ENCODE data around the gene CCDC127.
A peak's percentile ranks its signal among the peaks of the same experiment; 100 is the strongest.

Gene CCDC127

DNA sequence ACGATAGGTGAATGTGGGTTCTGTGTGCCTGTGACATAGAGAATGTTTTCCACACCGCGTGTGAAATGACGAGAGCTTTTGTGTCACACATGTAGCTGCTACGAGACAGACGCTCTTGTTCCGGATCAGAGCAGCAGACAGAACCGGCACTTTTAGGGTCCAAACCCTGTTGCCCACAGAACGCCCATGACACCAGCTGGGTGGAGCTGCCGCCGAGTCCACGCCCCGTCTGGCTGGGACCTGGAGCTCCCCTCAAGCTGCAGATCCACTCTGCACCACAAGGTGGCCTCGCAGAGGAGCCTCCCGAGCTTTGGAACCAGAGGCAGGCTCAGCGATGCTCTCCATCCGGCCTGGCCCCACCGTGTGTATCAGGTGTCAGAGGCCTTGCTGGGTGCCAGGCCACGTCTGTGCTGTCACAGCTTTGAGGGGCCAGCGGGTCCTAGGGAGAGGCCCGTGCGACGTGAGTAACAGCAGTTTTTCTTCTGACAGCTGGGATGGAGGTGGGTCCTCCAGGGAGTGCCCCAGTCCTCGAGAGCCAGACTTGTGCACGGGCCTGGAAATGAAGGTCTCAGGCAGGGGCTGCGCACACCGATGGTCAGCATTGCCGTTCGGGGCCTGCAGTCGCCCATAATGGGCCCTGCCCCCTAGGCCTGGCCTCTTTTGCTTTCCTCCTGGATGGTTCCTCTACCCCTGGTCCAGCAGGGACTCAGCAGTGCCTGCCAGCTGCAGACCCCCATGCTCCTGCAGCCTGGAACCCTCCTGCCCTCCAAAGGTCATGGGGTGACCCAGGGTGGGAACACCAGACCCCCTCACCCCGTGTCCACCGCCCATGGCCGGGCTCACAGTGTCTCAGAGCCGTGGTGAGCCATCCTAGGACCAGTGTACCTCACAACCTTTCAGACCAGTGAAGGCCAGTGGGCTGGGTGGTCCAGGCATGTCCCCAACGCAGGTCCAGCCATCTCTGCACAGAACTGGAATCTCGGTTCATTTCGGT is 29.2 kb downstream of the CCDC127 start:
- peak; percentile 89 for DNase-seq

DNA sequence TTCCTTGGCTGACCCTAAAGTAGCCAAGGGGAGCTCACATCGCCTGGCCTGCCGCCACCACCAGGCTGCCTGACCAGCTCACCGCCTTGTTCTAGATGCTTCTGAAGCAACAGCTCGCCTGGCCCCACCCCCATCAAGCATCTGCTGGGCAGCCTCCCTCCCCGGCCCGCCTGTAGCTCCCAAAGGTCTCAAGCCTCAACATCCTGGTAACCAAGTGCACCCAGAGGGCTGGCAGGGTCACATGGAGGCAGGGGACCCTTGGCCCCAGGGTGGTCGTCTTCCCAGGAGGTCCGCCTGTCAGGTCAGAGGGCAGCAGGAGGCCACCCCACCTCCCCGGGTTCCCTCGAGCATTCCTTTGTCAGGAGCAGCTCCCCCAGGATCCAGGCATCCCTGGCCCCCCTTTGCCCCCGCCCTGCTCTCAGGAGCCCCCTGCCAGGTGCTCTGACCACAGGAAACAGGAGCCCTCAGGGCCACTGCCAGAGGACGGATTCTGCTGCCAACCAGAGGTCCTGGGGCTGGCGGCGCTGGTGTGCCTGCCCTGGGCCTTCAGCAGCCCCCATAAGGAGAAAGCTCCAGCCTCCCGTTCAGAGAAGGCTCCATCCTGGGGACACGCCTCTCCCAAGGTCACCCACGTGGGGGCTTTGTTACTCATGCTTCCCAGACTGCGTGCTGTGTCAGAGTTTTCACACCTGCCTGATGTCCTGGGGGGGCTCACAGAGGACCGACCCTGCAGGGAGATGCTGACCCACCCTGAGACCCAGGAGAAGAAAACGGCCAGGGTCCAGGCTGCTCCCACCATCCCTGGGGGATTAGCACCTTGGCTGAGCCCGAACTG is 30.1 kb downstream of the CCDC127 start:
- DNase-seq, result no peak

GRCh38 chr5:187042-187431 is 30.9 kb downstream of the CCDC127 start:
- no peak for DNase-seq

DNA sequence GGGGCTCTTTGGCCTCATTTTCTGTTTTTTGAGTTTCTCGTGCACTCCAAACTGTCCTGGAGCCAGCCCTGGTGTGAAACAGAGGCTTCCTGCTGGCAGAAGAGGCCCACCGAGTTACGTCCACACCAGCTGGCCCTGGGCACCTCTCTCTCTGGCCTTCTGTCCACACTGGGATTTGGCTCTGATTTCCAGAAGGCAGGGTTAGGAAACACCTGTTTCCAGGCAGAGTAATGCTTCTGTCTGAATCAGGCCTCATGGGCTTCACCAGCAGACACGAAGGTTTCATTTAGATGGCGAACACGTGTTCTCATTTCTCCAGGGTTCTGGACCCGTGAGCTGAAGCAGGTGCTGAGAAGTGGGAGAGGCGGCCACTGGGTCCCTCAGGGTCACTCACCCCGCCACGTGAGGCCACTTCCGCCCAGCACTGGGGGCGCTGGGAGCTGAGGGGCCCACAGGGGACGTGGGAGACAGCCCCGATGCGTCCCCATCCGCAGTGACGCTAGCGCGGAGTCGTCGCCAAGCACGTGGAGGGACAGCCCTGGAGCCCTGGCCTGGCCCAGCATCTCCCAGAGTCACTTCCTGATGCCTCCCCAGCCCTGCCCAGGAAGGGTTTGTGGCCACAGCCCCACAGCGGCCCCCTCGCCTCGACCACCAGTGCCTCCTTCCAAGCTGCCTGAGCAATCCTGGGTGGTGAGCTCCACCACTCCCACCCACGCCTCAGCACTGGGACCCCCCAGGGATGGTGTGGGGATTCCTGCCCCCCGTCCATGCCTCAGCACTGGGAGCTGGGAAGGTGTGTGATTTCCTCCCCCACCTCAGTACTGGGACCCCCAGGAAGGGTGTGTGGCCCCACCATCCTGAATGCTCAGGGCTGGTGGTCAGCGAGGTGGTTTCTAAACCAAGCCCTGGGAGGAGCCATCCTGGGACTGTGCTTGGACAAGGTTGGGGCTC is 31.6 kb downstream of the CCDC127 start:
- DNase-seq, result no peak

DNA sequence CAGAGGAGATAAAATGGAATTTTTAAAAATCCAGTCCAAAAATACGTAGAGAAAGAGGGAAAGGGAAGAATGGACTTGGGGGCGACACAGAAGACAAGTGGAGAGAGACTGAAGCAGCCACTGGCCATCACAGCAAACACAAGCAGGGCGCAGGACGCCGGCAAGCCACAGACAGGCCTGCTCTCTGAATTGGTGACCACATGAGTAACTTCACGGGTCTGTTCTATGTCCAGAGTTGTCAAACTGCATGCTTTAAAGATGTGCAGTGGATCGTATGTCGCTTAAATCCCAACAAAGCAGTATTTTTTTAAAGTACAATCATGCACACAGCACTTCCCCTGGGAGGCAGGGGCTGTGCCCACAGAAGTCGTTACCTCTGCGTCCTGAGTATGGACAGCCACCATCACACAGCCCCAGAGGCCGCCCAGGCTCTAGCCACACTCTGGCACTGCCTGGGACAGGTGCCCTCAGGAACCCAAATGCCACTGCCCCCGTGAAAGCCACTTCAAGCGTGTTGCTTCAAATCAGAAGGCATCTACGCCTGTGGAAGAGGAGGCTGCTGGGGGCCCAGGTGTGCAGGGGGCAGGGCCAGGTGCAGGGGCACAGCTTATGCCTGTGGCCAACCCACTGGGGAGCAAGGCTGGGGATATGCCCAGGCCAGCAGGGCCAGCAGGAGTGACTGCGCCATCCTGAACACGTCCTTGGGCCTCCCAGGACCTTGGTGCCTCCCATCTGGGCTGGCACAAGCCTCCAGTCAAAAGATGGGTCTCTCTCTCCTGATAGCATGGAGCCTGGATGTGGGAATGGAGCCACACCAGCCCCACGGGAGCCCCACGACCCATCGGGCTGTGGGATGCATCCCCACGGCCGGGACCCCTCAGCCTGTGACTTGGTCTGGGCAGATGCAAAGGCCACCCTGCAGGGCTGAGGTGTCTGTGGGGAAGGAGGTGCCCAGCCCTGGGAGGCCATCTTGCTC is 32.6 kb downstream of the CCDC127 start:
- no peak for DNase-seq

- DNase-seq, result no peak
Observed at GRCh38 chr5:184471-184870, 33.5 kb downstream of the CCDC127 start.

GRCh38 chr5:182126-182525 is 35.8 kb downstream of the CCDC127 start:
- no peak for DNase-seq

- DNase-seq, result no peak
Observed at GRCh38 chr5:181566-181965, 36.4 kb downstream of the CCDC127 start.

DNA sequence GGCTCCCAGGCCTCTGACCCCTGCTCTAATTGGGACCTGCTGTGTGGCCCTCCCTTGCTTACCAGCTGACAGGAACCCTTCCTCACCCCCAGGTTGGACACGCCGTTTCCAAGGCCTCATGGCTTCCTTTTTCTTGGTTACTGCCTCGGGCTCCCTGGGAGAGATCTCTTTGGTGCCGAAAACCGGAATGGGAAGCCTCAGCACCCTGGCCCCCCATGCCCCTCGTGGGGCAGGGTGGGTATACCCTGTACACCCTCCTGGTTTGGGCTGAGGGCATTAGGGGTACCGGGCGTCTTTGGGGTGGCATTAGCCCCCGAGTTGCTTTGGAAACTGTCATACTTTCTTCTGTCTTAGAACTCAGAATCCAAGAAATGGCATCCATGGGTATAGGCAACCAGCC is 36.8 kb downstream of the CCDC127 start:
- no peak for DNase-seq

DNA sequence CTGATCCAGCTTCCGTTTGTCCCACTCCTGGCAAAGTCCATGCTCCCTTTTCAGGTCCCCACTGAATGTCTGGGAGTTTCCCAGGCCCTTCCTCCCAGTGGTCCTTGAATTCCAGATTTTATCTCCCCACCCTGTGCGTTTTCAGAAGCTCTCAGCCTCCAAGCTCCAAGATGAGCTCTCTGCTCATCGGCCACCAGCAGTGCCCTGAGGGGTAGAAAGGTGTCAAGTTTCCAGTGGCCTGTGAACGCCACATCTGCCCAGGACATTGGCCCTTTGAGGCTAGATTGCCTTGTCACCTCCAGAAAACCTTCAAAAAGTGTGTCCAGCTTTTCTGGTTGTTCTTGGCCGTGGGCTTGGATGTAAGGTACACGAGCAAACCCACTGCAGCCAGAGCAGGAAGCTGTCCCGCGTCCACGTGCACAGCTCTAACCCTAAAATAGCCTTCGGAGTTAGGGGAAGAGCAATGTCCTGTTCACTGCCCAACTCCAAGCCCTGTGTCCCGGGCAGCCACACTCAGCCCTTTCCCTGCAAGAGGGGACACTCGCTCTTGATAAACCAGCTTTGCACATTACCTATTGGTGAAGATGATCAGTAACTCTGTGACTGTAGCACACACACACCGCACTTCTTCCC is 37.6 kb downstream of the CCDC127 start:
- no peak for DNase-seq

DNA sequence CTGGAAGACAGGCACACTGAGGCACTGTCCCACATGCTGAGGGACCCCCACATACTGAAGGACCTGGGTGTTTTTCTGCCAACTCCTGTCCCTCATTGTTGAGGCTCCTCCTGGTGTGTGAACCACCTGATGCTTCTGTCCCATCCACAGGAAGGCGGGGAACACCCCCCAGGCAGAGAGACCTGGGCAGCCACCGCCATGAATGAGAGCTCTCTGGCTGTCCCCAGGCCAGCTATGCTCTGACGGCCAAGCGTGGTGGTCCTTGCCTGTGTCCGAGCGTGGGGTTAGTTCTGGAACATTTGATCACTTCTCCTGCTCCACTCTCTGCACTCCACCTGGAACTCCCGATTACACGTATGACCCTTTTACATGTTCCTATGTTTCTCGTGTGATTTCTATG is 38.6 kb downstream of the CCDC127 start:
- no peak for DNase-seq

- no peak for DNase-seq
Observed at GRCh38 chr5:178110-178509, 39.8 kb downstream of the CCDC127 start.

DNA sequence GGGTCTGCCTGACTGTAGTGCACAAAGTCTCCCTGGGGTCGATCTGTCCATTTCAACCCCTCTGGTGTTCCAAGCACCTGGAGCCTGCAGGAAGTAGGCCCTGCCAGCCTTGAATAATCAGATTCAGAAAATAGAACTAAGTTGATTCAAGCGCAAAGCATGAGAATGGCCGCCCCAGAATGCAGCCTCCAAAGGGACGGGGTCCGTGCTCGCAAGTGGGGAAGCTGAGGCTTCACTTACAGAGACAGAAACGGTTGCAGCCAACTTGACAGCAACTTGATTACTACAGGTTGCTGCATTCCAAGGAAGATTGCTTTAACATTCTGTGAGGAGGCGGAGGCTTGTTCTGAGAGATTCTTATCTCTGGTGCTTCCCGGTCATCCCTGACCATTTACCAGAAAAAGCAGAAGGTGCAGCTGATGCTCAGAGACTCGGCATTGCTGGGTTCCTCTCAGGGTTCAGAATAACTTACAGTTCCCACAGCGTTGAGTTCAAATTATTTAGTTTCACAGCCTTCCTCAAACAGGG is 41.6 kb downstream of the CCDC127 start:
- no peak for DNase-seq

DNA sequence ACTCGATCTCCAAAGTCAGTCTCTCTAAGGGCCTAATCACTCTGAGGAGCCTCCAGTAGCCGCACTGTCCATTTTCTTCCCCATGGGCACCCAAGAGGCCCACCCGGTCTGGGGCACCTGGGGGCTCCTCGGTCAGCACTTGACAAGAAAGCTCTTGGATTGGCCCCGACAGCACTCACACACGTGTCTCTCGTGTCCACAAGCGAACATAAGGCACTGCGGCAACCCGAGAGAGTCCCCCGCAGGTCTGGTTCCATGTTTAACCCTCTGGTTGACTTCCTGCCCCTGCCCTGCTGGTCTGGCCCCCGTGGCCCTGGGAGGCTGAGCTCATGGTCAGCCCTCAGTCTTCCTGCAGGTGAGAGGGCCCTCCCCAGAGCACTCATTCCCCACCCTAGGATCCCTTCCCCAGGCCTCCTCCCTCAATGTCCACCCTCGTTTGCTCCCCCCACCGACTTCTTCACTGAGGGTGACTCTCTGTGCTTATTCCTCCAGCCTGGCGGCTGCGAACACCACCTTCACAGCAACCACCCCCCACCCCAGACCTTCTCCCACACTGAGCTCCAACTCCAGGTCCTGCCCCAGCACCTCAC is 43.0 kb downstream of the CCDC127 start:
- no peak for DNase-seq

DNA sequence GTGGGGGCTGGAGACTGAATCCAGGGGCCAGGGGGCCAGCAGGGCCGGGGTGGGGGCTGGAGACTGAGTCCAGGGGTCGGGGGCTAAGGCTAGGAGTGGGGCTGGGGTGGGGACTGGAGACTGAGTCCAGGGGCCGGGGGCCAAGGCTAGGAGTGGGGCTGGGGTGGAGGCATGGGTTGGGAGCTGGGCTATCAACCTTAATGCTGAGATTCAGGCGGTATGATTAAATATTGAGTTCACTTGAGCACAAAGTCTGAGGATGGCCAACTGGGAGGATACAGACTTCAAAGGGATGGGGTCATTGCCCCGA is 43.7 kb downstream of the CCDC127 start:
- DNase-seq, result no peak

DNA sequence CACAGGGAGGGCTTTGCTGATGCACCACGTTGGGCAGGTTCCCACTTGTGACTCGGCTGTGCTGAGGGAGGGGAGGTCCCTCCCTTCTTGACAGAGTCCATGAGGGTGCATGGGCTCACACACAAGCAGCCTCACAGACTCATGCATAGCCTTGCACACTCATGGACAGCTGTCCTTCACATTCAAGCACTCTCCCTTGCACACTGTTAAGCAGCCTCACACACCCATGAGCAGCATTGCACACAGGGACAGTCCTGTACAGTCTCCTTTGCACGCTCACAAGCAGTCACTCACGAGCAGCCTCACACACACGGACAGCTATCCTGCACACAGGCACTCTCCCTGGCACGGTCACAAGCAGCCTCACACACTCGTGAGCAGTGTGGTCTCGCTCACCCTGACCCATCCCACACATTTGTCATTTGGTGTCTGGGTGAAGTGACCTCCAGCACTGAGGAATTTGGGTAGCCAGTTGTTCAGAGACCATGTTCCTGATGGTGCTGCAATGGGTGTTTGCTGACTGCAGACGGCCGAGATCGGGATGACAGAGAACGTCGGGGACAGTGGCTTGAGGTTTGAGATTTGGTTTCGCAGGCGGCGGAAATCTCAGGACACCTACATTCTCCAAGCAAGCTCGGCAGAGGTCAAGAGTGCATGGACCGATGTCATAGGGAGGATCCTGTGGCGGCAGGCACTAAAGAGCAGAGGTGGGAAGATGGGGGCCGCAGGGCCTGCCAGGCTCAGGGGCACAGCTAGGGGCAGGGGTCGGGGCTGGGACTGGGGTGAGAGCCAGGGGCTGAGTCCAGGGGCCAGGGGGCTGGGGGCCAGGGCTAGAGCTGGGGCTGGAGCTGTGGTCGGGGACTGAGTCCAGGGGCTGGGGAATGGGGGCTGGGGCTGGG is 44.3 kb downstream of the CCDC127 start:
- DNase-seq, result no peak

GRCh38 chr5:172841-173251 is 45.1 kb downstream of the CCDC127 start:
- DNase-seq, result no peak

- DNase-seq, result no peak
Observed at GRCh38 chr5:172421-172820, 45.5 kb downstream of the CCDC127 start.

DNA sequence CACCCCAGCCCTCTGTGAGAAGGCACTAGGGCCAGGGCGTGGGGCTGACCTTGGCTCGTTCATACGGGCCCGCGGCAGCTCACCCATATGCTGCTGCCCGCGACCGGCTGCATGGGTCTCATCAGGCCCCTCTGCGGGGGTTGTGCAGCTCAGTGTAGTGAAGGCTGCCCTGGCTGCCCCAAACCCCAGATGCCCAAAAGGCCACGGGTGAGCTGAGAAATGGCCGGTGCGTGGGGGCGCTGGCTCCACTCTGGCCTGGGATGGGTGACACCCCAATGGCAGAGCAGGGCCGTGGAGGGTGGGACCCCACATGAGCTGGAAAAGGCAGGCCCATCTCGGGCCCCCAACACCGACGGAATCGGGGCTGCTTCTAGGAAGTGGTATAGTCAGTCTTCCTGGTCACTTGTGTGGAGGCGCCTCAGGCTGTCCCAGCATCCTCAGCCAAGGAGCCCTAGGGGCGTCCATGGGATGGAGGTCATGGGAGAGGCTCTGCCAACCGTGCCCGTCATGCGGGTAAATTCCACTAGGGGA is 46.1 kb downstream of the CCDC127 start:
- no peak for DNase-seq
